ENCODE results near the gene MYO18A. TPM values are rescaled to one million over a fixed set of nuclear protein-coding genes. Genes with fewer than 3 reads are reported as not detected.

The MYO18A gene
- total RNA-seq, 4 donors from 2014 or later, result 14.5 to 72.3 (median 50.8) TPM

GRCh38 chr17:29140631-29141513 lies 39.3 kb downstream of the MYO18A start:
- TF ChIP-seq, protein P1, sequence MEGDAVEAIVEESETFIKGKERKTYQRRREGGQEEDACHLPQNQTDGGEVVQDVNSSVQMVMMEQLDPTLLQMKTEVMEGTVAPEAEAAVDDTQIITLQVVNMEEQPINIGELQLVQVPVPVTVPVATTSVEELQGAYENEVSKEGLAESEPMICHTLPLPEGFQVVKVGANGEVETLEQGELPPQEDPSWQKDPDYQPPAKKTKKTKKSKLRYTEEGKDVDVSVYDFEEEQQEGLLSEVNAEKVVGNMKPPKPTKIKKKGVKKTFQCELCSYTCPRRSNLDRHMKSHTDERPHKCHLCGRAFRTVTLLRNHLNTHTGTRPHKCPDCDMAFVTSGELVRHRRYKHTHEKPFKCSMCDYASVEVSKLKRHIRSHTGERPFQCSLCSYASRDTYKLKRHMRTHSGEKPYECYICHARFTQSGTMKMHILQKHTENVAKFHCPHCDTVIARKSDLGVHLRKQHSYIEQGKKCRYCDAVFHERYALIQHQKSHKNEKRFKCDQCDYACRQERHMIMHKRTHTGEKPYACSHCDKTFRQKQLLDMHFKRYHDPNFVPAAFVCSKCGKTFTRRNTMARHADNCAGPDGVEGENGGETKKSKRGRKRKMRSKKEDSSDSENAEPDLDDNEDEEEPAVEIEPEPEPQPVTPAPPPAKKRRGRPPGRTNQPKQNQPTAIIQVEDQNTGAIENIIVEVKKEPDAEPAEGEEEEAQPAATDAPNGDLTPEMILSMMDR (IDR thresholded peaks at IDR 0.05; ENCODE audit: low read depth), result no peak

DNA sequence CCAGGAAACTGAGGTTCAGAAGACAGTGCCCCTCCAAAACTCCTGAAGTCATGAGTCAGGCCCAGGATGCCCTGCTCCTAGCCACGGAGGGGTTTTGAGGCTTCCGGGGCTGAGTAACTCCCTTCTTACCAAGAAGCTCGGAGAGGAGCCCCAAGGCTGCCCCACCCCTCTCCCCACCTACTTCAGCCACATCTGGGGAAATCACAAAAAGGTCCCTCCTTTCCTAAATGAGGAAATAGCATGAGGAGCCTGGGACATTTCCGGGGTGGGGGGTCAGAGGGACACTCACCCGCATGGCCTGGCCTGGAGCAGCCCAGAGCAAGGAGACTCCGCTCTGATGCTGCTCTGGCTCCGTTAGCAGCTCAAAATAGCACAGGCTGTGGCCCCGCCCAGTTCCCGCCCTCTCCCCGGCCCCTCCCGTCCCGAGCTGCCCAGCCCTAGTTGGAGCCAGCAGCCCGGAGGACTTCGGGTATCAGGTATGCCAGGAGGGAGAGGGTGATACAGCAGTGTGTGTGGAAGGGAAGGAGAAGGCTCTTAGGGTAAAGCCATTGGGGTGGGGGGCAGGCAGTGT lies 40.1 kb downstream of the MYO18A start:
- TF ChIP-seq, protein P1 (IDR thresholded peaks at IDR 0.05; ENCODE audit: low read depth), result no peak

GRCh38 chr17:29138971-29139691 lies 41.1 kb downstream of the MYO18A start:
- TF ChIP-seq, protein P1 (IDR thresholded peaks at IDR 0.05; ENCODE audit: low read depth), result no peak

DNA sequence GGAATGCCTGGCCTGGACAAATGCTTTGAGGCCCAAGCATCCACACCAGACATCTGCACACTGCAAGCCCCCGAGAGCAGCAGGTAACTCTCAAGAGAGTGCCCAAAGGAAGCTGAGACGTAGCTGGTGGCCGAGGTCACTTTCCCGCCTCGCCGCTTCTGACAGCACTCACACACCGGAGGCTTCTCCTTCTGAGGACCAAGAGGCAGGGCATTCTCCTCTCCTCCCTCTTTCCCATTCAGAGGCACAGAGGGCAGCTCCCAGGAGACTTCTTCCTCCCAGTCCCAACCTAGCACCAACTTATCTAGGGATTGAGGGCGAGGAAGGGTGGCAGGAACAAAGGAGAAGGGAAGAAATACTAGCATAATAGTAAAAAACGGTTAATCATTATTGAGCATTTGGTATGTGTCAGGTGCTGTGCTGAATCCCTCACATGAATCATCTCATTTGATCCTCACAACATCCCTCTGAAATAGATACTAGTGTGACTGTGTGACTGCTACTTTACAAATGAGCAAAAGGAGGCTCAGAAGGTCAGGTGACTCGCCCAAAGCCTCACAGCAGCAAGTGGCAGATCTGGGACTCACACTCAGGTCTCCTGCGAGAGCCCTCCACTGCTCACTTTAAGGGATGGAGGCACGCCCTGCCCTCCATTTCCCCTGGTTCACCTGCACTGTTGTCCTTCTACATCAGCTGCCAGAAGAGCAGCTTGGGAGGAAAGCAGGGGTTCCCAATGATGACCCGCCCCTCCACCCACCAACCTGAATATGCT lies 41.8 kb downstream of the MYO18A start:
- TF ChIP-seq, protein P1 (IDR thresholded peaks at IDR 0.05; ENCODE audit: low read depth), result no peak

DNA sequence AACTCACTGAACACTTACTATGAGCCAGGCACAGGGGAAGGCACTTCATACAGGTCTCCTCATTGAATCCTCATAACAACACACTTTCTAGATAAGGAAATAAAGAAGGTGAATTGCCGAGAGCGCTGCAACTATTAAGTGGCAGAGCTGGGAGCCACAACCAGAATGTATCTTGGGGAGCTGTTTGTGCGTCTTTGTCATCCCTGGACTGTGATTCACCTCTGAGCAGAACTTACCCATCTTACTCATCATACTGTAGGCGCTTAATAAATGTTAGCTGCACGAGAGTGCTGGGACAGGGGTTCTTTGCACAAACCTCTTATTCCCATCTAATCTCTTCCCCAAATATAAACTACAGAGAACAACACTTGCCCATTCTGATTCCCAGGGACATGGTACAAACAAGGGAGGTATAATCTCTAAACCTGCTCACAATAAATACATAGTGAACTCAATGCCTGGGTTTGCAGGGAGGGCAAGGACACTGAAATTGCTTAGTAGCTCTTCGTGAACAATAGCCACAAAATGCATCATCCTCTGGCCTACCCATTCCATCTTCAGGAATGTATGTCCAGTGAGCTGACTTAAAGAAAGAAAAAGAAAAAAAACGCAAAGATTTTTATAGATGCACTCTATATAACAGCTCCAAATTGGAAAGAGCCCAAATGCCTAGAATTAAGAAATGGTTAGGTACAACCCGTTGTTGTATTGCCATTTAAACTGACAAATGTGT lies 43.0 kb downstream of the MYO18A start:
- TF ChIP-seq, protein P1 (IDR thresholded peaks at IDR 0.05; ENCODE audit: low read depth), result no peak

- TF ChIP-seq, protein P1 (IDR thresholded peaks at IDR 0.05; ENCODE audit: low read depth), result no peak
Observed at GRCh38 chr17:29135464-29135863, 44.7 kb downstream of the MYO18A start.

Measured in subcutaneous adipose tissue (tissue), 4 donors.